NCI-H460 (cell line): ENCODE data around the gene RBBP6. TPM values are rescaled to one million over a fixed set of nuclear protein-coding genes. Genes with fewer than 3 reads are reported as not detected.
A peak's percentile ranks its signal among the peaks of the same experiment; 100 is the strongest.
"Not testable (repeated sequence)": the region's sequence is repeated elsewhere in the genome, so short reads cannot be mapped to it uniquely, and the experiment has no call there.

Experiments used
- DNase-seq: peaks from one replicate; pipeline ENCODE4 v3.0.0-alpha.2; 2016; ENCODE audit warnings: low read depth; ENCODE audit errors: extremely low read depth
- total RNA-seq: library from RNA; depleted of rRNA; stranded (reverse); fragments of >200 nt; shearing (Covaris generic); gene quantifications from 2 replicates; pipeline ENCODE4 v1.2.3, GENCODE V29; 2014

Gene RBBP6
- total RNA-seq, 1 experiment from 2014 or later = 53.9 TPM

GRCh38 chr16:24562811-24563210 lies 23.4 kb downstream of the RBBP6 start:
- no peak for DNase-seq

GRCh38 chr16:24568392-24568791 lies 29.0 kb downstream of the RBBP6 start:
- peak; percentile 21 for DNase-seq

GRCh38 chr16:24571096-24571495 lies 31.7 kb downstream of the RBBP6 start:
- no peak for DNase-seq

- DNase-seq = no peak
Measured at GRCh38 chr16:24572069-24572468, 32.7 kb downstream of the RBBP6 start.

- DNase-seq = no peak
Measured at GRCh38 chr16:24573141-24573540, 33.8 kb downstream of the RBBP6 start.

- not testable (repeated sequence) for DNase-seq
Measured at GRCh38 chr16:24574515-24575485, 35.4 kb downstream of the RBBP6 start.

GRCh38 chr16:24575791-24576190 lies 36.4 kb downstream of the RBBP6 start:
- DNase-seq = not testable (repeated sequence)

GRCh38 chr16:24577167-24577566 lies 37.8 kb downstream of the RBBP6 start:
- no peak for DNase-seq

- DNase-seq = peak; percentile 23
Measured at GRCh38 chr16:24580665-24581064, 41.3 kb downstream of the RBBP6 start.

- DNase-seq = no peak
Measured at GRCh38 chr16:24583494-24583893, 44.1 kb downstream of the RBBP6 start.

GRCh38 chr16:24589997-24590396 lies 50.6 kb downstream of the RBBP6 start:
- DNase-seq = no peak

- DNase-seq = no peak
Measured at GRCh38 chr16:24598777-24599437, 59.5 kb downstream of the RBBP6 start.

- no peak for DNase-seq
Measured at GRCh38 chr16:24609417-24609739, 70.0 kb downstream of the RBBP6 start.

GRCh38 chr16:24609740-24610415 lies 70.5 kb downstream of the RBBP6 start:
- peak; percentile 16 for DNase-seq

GRCh38 chr16:24610416-24610755 lies 71.0 kb downstream of the RBBP6 start:
- DNase-seq = no peak

GRCh38 chr16:24611310-24611709 lies 71.9 kb downstream of the RBBP6 start:
- DNase-seq = no peak

- DNase-seq = no peak
Measured at GRCh38 chr16:24612656-24613055, 73.3 kb downstream of the RBBP6 start.

- DNase-seq = not testable (repeated sequence)
Measured at GRCh38 chr16:24613267-24613666, 73.9 kb downstream of the RBBP6 start.

- no peak for DNase-seq
Measured at GRCh38 chr16:24617502-24617901, 78.1 kb downstream of the RBBP6 start.
